NCI-H2107 (cell line): ENCODE results near the gene CD53.
"Not testable (repeated sequence)": the region's sequence is repeated elsewhere in the genome, so short reads cannot be mapped to it uniquely, and the experiment has no call there.

Experiments
- DNase-seq: peaks from one replicate; lab custom pipeline; 2025; lab: John Stamatoyannopoulos, UW

CD53 gene

DNA sequence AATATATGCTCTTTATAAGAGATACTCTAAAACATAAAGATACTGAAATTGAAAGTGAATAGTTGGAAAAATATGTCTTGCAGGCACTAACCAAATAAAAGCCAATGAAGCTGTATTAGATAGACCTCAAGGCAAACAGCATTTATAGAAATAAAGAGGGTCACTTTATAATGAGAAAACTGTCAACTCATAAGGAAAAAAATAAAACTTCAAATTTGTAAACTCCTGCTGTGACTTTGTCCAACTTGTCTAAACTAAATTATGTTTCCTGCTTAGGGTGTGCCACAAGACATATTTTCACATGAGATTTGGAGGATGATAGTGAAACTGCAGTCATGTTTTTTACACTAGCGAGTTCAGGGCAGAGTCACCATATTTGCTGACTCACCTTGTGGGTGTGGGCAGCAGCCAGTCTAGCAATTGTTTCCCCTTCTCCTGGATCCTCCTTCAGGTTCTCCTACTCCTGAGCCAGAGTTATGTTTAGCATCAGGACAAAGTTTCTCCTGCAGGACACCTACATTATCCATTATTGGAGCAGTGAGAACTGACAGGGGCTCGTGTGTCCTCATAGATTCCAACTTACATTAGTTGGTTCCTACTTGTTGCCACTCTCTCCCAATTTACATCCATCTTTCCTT is 43.8 kb downstream of the CD53 start:
- DNase-seq = no peak

DNA sequence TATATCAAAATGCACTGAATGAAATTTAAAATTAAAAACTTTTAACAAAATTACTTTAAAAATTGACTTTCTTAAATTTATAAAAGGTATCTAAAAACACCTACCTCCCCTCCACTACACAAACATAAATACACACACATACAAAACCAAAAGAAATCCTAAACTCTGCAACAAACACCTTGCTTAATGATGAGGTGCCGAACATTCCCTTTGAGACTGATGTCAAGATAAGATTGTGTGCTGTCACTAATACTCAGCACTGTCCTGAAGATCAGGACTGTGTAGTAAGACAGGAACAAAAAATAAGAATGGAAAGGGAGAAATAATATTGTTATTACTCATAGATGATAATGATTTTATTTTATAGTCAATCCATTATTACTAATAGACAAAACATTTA is 45.1 kb downstream of the CD53 start:
- DNase-seq = no peak

- no peak for DNase-seq
Measured at GRCh38 chr1:110921953-110922352, 49.0 kb downstream of the CD53 start.

GRCh38 chr1:110927484-110928075 is 54.6 kb downstream of the CD53 start:
- DNase-seq = no peak

GRCh38 chr1:110928191-110928590 is 55.2 kb downstream of the CD53 start:
- no peak for DNase-seq

DNA sequence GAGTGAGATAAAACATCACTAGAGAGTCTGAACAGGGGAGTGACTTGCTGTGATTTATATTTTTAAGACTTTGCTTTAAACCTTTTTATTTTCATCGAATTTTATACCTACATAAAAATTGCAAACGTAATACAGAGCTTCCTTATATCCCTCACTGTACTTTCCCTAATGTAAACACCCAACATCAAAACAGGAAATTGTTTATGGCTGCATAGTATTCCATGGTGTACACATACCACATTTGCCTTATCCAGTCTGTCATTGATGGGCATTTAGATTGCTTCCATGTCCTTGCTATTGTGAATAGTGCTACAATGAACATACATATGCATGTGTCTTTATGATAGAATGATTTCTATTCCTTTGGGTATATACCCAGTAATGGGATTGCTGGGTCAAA is 56.0 kb downstream of the CD53 start:
- no peak for DNase-seq

DNA sequence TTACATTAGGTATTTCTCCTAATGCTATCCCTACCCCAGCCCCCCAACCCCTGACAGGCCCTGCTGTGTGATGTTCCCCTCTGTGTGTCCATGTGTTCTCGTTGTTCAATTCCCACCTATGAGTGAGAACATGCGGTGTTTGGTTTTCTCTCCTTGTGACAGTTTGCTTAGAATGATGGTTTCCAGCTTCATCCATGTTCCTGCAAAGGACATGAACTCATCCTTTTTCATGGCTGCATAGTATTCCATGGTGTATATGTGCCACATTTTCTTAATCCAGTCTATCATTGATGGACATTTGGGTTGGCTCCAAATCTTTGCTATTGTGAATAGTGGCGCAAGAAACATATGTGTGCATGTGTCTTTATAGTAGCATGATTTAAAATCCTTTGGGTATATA is 58.1 kb downstream of the CD53 start:
- DNase-seq = not testable (repeated sequence)

DNA sequence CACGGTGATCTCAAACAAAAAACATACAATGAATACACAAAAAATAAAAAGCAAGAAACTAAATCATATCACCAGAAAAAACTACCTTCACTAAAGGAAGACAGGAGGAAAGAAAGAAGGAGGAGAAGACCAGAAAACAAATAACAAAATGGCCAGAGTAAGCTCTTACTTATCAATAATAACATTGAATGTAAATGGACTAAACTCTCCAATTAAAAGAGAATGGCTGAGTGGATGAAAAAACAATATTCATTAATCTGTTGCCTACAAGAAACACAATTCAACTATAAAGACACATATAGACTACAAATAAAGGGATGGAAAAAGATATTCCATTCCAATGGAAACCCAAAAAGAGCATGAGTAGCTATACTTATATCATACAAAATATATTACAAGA is 63.6 kb downstream of the CD53 start:
- no peak for DNase-seq

DNA sequence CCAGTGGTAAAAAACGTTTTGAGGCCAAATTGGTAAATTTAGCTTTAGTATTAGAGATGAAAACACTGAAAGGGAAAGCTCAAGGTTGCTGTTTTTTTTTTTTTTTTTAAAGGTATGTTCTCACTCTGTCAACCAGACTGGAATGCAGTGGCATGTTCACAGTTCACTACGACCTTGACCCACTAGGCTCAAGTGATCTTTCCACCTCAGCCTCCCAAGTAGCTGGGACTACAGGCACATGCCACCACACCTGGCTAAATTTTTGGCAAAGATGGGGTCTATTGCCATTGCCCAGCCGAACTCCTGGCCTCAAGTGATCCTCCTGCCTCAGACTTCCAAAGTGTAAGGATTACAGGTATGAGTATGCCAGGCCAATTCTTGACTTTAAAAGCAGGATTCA is 71.9 kb downstream of the CD53 start:
- DNase-seq = no peak

- DNase-seq = no peak
Measured at GRCh38 chr1:110945626-110946025, 72.7 kb downstream of the CD53 start.

GRCh38 chr1:110948038-110948810 is 75.3 kb downstream of the CD53 start:
- DNase-seq = no peak
